Fibroblast of villous mesenchyme (primary cell): ENCODE data around the gene NAXE. TPM values are rescaled to one million over a fixed set of nuclear protein-coding genes. Genes with fewer than 3 reads are reported as not detected.

ENCODE experiments used
- DNase-seq: peaks from one replicate; pipeline ENCODE4 v3.0.0-alpha.2; 2010; ENCODE audit warnings: low read depth
- H3K4me3 ChIP-seq: 2 replicates; pipeline ENCODE4 v1.5.1; 2011; ENCODE audit warnings: low read depth, mild to moderate bottlenecking, low read length
- total RNA-seq: library from RNA; depleted of rRNA; stranded (reverse); fragments of >200 nt; gene quantifications from 2 replicates; pipeline ENCODE4 v1.2.3, GENCODE V29; 2012
- TF ChIP-seq, protein P1 (sequence below): IDR thresholded peaks from 2 replicates; pipeline ENCODE4 v1.5.1; 2012; ENCODE audit warnings: low read depth, mild to moderate bottlenecking, low read length; ENCODE audit not compliant: insufficient read depth

NAXE gene
- total RNA-seq, 1 donor: 67.8 TPM

- no peak for DNase-seq
- TF ChIP-seq, protein P1, sequence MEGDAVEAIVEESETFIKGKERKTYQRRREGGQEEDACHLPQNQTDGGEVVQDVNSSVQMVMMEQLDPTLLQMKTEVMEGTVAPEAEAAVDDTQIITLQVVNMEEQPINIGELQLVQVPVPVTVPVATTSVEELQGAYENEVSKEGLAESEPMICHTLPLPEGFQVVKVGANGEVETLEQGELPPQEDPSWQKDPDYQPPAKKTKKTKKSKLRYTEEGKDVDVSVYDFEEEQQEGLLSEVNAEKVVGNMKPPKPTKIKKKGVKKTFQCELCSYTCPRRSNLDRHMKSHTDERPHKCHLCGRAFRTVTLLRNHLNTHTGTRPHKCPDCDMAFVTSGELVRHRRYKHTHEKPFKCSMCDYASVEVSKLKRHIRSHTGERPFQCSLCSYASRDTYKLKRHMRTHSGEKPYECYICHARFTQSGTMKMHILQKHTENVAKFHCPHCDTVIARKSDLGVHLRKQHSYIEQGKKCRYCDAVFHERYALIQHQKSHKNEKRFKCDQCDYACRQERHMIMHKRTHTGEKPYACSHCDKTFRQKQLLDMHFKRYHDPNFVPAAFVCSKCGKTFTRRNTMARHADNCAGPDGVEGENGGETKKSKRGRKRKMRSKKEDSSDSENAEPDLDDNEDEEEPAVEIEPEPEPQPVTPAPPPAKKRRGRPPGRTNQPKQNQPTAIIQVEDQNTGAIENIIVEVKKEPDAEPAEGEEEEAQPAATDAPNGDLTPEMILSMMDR: no peak
- H3K4me3 ChIP-seq: no peak overlapping the region
Measured at GRCh38 chr1:156553860-156554485, 37.6 kb upstream of the NAXE start.

GRCh38 chr1:156554971-156555370, 36.6 kb upstream of the NAXE start:
- H3K4me3 ChIP-seq: no peak overlapping the region
- TF ChIP-seq, protein P1: no peak
- no peak for DNase-seq

GRCh38 chr1:156555715-156556114, 35.9 kb upstream of the NAXE start:
- TF ChIP-seq, protein P1: no peak
- DNase-seq: no peak
- H3K4me3 ChIP-seq: no peak overlapping the region

GRCh38 chr1:156556354-156556753, 35.2 kb upstream of the NAXE start:
- DNase-seq: no peak
- TF ChIP-seq, protein P1: no peak
- no peak overlapping the region for H3K4me3 ChIP-seq

DNA sequence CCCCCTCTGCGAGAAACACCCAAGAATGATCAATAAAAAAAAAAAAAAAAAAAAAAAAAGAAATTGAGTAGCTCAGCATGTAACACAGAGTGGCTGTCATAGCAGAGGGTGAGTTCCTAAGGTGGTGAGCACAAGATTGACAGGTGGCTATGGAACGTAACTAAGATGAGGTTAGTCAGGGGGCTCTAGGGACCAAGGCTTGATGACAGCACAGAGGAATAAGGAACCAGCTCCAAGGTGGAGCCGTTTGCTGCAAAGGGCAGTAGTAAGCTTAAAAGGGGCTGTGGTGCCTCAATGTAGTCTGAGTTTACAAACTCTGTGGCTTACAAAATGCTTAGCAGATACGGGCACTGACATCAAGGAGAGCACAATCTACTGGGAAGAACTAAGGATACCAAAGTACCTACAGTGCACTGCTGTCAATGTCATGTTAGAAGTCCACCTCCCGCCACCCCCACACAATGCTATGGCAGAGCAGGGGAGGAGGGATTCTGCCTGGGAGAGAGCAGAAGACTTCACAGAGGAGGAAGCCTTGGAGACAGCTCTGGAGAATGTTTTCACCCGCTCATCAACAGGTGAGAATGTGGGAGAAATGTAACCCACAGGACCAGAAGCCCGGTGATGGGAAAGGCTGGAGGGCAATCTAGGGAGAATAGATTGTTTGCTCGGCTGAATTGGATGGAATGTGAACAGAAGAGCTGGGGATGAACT, 32.3 kb upstream of the NAXE start:
- no peak overlapping the region for H3K4me3 ChIP-seq
- TF ChIP-seq, protein P1: no peak
- DNase-seq: no peak

DNA sequence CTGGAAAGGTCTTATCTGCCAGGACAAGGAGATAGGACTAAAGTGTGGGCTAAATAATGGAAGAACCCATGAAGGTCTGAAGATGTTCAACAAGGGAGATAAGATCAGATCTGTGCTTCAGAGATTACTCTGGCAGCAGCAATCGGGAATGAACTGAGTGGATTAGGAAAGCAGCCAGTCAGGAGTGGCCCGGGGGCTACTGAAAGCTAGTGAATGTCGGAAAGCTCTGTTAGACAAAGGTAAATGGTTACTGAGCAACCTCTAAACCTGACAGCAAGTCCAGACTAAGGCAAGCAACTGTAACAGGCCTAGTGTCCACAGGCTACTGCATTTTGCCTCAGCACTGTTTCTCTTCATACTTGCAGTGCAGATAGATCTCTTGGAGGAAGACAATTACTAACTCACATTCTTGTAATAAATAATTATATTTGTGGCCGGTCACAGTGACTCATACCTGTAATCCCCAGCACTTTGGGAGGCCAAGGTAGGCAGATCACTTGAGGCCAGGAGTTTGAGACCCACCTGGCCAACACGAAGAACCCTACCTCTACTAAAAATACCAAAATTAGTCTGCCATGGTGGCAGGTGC, 31.7 kb upstream of the NAXE start:
- TF ChIP-seq, protein P1: no peak
- no peak for DNase-seq

More for the DNA sequence above, 31.7 kb upstream of the NAXE start:
- no peak overlapping the region for H3K4me3 ChIP-seq
